GM12892 (cell line): ENCODE data around the gene RASA4B.
A peak's percentile ranks its signal among the peaks of the same experiment; 100 is the strongest.
"Not testable (repeated sequence)": the region's sequence is repeated elsewhere in the genome, so short reads cannot be mapped to it uniquely, and the experiment has no call there.

Experiments used
- DNase-seq: peaks from one replicate; pipeline ENCODE4 v3.0.0; 2011; ENCODE audit not compliant: insufficient read length
- FAIRE-seq: peaks from 2 replicates; lab custom pipeline; 2011; peaks lifted over from hg19 to GRCh38; lab: Jason Lieb, UNC
- POLR2A ChIP-seq: IDR thresholded peaks from 2 replicates; pipeline ENCODE4 v1.6.1; 2011; ENCODE audit warnings: low read depth, low read length, control low read depth
- POLR2AphosphoS5 ChIP-seq: IDR thresholded peaks from 2 replicates; pipeline ENCODE4 v1.6.1; 2011; ENCODE audit warnings: low read depth, low read length, control low read depth
- TAF1 ChIP-seq: IDR thresholded peaks from 2 replicates; pipeline ENCODE4 v1.6.1; 2011; ENCODE audit warnings: low read depth, mild to moderate bottlenecking, control low read depth, low read length, borderline replicate concordance

RASA4B gene

GRCh38 chr7:102467581-102468477 is 49.7 kb downstream of the RASA4B start:
- FAIRE-seq (no peak), DNase-seq (no peak)
- TF ChIP-seq TAF1 = no peak
- TF ChIP-seq POLR2AphosphoS5 = no peak
- TF ChIP-seq POLR2A = no peak

GRCh38 chr7:102466097-102466496 is 51.5 kb downstream of the RASA4B start:
- TF ChIP-seq POLR2A (no peak), POLR2AphosphoS5 (no peak), TAF1 (no peak)
- DNase-seq (no peak), FAIRE-seq (no peak)

GRCh38 chr7:102464577-102465280 is 52.8 kb downstream of the RASA4B start, which contains the start of the genes ALKBH4 and LRWD1:
Gene ALKBH4, minus strand, starts transcription at chr7:102464863. Its CDS starts 27 bp downstream, at chr7:102464836.
Gene LRWD1, plus strand, starts transcription at chr7:102464984. Its CDS starts 97 bp downstream, at chr7:102465081.
- FAIRE-seq (peak; percentile 99), DNase-seq (peak; percentile 100)
- peak; percentile 90 for TF ChIP-seq POLR2A
- peak; percentile 67; the same call in 1 of the 2 replicates for TF ChIP-seq TAF1
- TF ChIP-seq POLR2AphosphoS5 = peak; percentile 75

- DNase-seq = no peak
- no peak for FAIRE-seq
Observed at GRCh38 chr7:102463841-102464576, 53.6 kb downstream of the RASA4B start.

GRCh38 chr7:102460467-102460866 is 57.1 kb downstream of the RASA4B start:
- TF ChIP-seq TAF1 = no peak
- no peak for TF ChIP-seq POLR2AphosphoS5
- TF ChIP-seq POLR2A = no peak
- no peak for FAIRE-seq

More at GRCh38 chr7:102463841-102464576, 53.6 kb downstream of the RASA4B start:
- TF ChIP-seq POLR2AphosphoS5 = no peak
- no peak for TF ChIP-seq TAF1
- TF ChIP-seq POLR2A = no peak

GRCh38 chr7:102459221-102459844 is 58.2 kb downstream of the RASA4B start:
- no peak for TF ChIP-seq TAF1
- TF ChIP-seq POLR2A = no peak
- no peak for TF ChIP-seq POLR2AphosphoS5
- FAIRE-seq = no peak
- no peak for DNase-seq

More at GRCh38 chr7:102460467-102460866, 57.1 kb downstream of the RASA4B start:
- no peak for DNase-seq

GRCh38 chr7:102457352-102457924 is 60.1 kb downstream of the RASA4B start:
- DNase-seq (no peak), FAIRE-seq (no peak)
- TF ChIP-seq TAF1 (no peak), POLR2A (no peak), POLR2AphosphoS5 (no peak)

GRCh38 chr7:102456327-102456726 is 61.2 kb downstream of the RASA4B start:
- FAIRE-seq (no peak), DNase-seq (no peak)
- TF ChIP-seq TAF1 (no peak), POLR2A (no peak), POLR2AphosphoS5 (no peak)

- no peak for DNase-seq
- FAIRE-seq = no peak
- TF ChIP-seq POLR2A = no peak
- TF ChIP-seq TAF1 = no peak
- TF ChIP-seq POLR2AphosphoS5 = no peak
Observed at GRCh38 chr7:102455596-102455995, 62.0 kb downstream of the RASA4B start.

- not testable (repeated sequence) for FAIRE-seq, DNase-seq
Observed at GRCh38 chr7:102454932-102455331, 62.6 kb downstream of the RASA4B start.

- TF ChIP-seq TAF1 (no peak), POLR2A (no peak), POLR2AphosphoS5 (no peak)
- DNase-seq (no peak), FAIRE-seq (no peak)
Observed at GRCh38 chr7:102454468-102454867, 63.1 kb downstream of the RASA4B start.

GRCh38 chr7:102453319-102453718 is 64.3 kb downstream of the RASA4B start:
- FAIRE-seq = no peak
- DNase-seq = no peak
- TF ChIP-seq POLR2AphosphoS5 = no peak
- TF ChIP-seq TAF1 = no peak
- TF ChIP-seq POLR2A = no peak
